ENCODE results near the gene C1orf116. TPM values are rescaled to one million over a fixed set of nuclear protein-coding genes. Genes with fewer than 3 reads are reported as not detected.

The C1orf116 gene
- total and polyA plus RNA-seq, 4 experiments from 2014 or later, result 0.14 TPM; not detected in 3

DNA sequence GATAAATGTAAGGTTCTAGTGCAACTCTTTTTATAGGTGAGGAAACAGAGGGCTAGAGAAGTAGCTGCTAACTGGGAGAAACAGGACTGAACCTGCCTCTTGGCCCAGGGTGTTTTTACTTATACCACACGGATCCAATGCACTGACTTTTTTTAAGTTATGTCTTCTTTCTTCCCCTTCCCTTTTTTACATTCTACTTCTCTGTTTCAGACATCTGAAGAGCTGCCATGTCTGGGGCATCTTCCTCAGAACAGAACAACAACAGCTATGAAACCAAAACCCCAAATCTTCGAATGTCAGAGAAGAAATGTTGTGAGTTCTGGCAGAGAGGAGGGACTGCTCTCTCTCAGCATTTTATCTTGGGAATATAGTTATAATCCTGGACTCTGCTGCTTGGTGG is 21.9 kb upstream of the C1orf116 start:
- POLR2A ChIA-PET (ENCODE audit: partially characterized antibody), result no interaction called here
- Histone ChIP-seq H3K9me3 (ENCODE audit: control insufficient read depth in 1 of 2, low read length in 2 of 2) (no peaks in the 10 kb centered on the region), H3K4me1 (ENCODE audit: insufficient read depth, low read length) (peaks cover 24% of the 10 kb centered on the region), H3K27me3 (ENCODE audit: insufficient read depth, low read length) (no peaks in the 10 kb centered on the region), H3K36me3 (ENCODE audit: insufficient read depth, low read length) (no peaks in the 10 kb centered on the region), H3K27ac (ENCODE audit: low read depth, low read length) (no peak overlapping the region), H3K4me3 (ENCODE audit: low read length in 2 of 2) (no peak overlapping the region)
- H3K27ac Mint-ChIP-seq, result peak overlapping the region in 6 of 7 donors; percentile 22 to 84 (median 53)
- CTCF ChIA-PET (ENCODE audit: partially characterized antibody), result interaction anchor here (0.9 to 1.4 kb wide), 2 partner anchors 20 to 22 kb away, joined by 3 to 4 read pairs; no protein-coding TSS in a partner anchor
- H3K9me3 Mint-ChIP-seq, result peaks cover 0 to 3% (median 0%) of the 10 kb centered on the region in 8 donors
- intact Hi-C loops (cut with micrococcal nuclease), result no loop called here
- peaks cover 19 to 47% (median 33%) of the 10 kb centered on the region in 4 donors for H3K4me1 Mint-ChIP-seq
- peaks cover 0 to 2% of the 10 kb centered on the region in 2 donors for H3K27me3 Mint-ChIP-seq
- peak overlapping the region in 5 of 8 donors; percentile 13 to 100 (median 94) for H3K4me3 Mint-ChIP-seq
- peaks cover 0 to 15% of the 10 kb centered on the region in 2 donors for H3K36me3 Mint-ChIP-seq
- no peak for DNase-seq

DNA sequence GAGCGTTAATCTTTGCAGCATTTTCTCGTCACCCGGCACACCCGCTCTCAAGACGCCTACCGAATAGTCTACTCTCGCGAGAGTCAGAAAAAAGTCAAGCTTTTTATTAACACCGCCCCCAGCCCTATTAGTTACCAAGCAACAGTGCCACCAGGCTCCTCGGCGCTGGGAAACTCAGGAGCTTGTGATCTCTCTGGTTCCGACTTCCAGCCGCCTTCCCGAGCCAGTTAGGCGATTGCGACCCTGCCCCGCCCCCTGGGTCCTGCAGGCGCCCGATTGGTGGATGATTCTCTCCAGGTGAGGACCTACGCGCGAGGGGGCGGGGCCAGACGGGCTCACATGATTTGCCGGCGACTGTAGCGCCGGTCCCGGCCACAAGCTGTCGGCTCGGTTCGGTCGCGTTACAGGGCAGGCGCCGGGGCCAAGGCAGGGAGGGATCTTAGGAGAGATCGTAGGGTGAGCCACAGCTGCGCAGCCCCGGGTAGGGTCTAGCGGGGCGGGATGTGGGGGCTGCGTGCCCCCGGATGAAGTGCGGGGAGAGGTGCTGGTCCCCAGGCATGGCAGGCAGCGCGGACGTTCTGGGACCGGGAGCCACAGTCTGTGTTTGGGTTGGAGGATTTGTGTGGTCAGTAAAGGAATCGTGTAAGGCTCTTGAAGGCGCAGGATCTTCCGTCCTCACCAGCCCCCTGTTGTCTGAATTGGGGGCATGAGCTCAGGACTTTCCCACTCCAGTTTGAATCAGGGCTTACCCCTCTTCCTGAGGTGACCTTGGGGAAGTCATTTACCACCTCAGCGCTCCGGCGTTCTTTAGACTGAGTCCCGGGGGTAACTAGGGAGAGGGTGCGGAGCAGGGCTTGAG is 20.6 kb upstream of the C1orf116 start, which contains the start of gene PFKFB2:
Gene PFKFB2, plus strand, starts transcription at position 365 of the 859 bp plus-strand sequence. CDS start 1,443 bp downstream, outside the sequence.
- CTCF ChIA-PET (ENCODE audit: partially characterized antibody), result interaction anchor here (0.8 to 1.8 kb wide), 9 partner anchors 21 to 403 kb away, joined by 3 to 9 read pairs (median 3); no protein-coding TSS in a partner anchor
- H3K4me1 ChIP-seq (ENCODE audit: insufficient read depth, low read length), result peaks cover 33% of the 10 kb centered on the region
- peak within 1 kb of the TSS; percentile 59 to 75 for H3K4me3 ChIP-seq (ENCODE audit: low read length in 2 of 2)
- intact Hi-C loops (cut with micrococcal nuclease), result no loop called here
- Mint-ChIP-seq H3K27me3 (peaks cover 0 to 2% of the 10 kb centered on the region in 2 donors), H3K27ac (peak within 1 kb of the TSS; percentile 89 to 99 (median 95)), H3K4me3 (peak within 1 kb of the TSS; percentile 94 to 100 (median 98)), H3K36me3 (peaks cover 0 to 25% of the 10 kb centered on the region in 2 donors), H3K9me3 (peaks cover 0 to 3% (median 0%) of the 10 kb centered on the region in 8 donors), H3K4me1 (peaks cover 25 to 58% (median 42%) of the 10 kb centered on the region in 4 donors)
- DNase-seq, result peak; percentile 93 to 96 (median 95)
- H3K36me3 ChIP-seq (ENCODE audit: insufficient read depth, low read length), result peaks cover 9% of the 10 kb centered on the region
- no peaks in the 10 kb centered on the region for H3K9me3 ChIP-seq (ENCODE audit: control insufficient read depth in 1 of 2, low read length in 2 of 2)
- H3K27me3 ChIP-seq (ENCODE audit: insufficient read depth, low read length), result no peaks in the 10 kb centered on the region
- peak within 1 kb of the TSS; percentile 52 for H3K27ac ChIP-seq (ENCODE audit: low read depth, low read length)
- POLR2A ChIA-PET (ENCODE audit: partially characterized antibody), result interaction anchor here (0.7 to 1.6 kb wide), 12 partner anchors 8 to 1931 kb away, joined by 3 to 11 read pairs (median 3); partner anchors contain the start of genes C1orf116, CD55 and RBBP5

DNA sequence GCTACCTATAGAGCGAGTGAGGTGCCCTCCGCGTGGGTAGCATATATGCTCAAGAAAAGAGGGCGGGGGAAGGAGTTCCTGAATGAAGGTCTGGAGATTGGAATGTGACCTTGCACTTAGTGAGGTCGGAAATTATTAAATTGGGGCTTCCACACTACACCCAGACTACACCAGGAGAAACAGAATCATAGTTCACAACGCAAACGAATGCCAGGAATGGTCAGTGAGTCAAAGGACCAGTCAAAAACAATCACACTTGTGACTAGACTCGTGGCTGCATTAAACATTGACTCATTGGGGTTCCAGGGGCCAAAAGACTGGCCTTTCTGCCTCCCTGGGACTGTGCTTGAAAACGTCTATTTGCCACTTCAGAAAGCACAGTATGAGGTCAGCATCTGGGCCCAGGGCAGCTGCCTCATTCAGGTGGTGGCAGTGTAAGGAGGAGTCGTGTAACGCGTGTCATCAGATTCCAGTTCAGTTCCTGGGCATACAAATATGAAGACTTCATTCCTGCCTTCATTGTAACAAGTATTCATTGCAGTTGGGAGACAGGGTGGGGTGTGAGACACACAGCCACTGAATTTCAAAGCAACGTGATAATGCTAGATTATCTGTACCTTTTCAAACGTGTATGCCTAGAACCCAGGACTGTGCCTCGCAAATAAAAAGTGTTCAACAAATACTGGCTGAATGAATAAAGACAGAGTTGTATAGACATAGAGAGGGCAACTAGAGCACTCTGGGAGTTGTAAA is 18.8 kb upstream of the C1orf116 start, which contains the start of gene YOD1:
Gene YOD1, minus strand, starts transcription at position 18 of the 753 bp plus-strand sequence. CDS start 178 bp downstream, outside the sequence.
- Mint-ChIP-seq H3K9me3 (peaks cover 0 to 3% (median 0%) of the 10 kb centered on the region in 8 donors), H3K4me1 (peaks cover 27 to 74% (median 53%) of the 10 kb centered on the region in 4 donors), H3K4me3 (peak within 1 kb of the TSS; percentile 94 to 100 (median 98)), H3K27me3 (peaks cover 0 to 2% of the 10 kb centered on the region in 2 donors), H3K36me3 (peaks cover 9 to 40% of the 10 kb centered on the region in 2 donors), H3K27ac (peak within 1 kb of the TSS; percentile 85 to 99 (median 96))
- H3K27me3 ChIP-seq (ENCODE audit: insufficient read depth, low read length), result no peaks in the 10 kb centered on the region
- peak within 1 kb of the TSS; percentile 79 for H3K27ac ChIP-seq (ENCODE audit: low read depth, low read length)
- no peaks in the 10 kb centered on the region for H3K9me3 ChIP-seq (ENCODE audit: control insufficient read depth in 1 of 2, low read length in 2 of 2)
- CTCF ChIA-PET (ENCODE audit: partially characterized antibody), result interaction anchor here (1.3 kb wide), 1 partner anchor 12 kb away, joined by 5 read pairs; no protein-coding TSS in a partner anchor
- intact Hi-C loops (cut with micrococcal nuclease), result no loop called here
- H3K4me1 ChIP-seq (ENCODE audit: insufficient read depth, low read length), result peaks cover 51% of the 10 kb centered on the region
- no peak for DNase-seq
- POLR2A ChIA-PET (ENCODE audit: partially characterized antibody), result interaction anchor here (1.8 kb wide), 1 partner anchor 270 kb away, joined by 8 read pairs; the partner anchor contains the start of gene CD55
- H3K4me3 ChIP-seq (ENCODE audit: low read length in 2 of 2), result peak within 1 kb of the TSS; percentile 63 to 85
- peaks cover 14% of the 10 kb centered on the region for H3K36me3 ChIP-seq (ENCODE audit: insufficient read depth, low read length)

DNA sequence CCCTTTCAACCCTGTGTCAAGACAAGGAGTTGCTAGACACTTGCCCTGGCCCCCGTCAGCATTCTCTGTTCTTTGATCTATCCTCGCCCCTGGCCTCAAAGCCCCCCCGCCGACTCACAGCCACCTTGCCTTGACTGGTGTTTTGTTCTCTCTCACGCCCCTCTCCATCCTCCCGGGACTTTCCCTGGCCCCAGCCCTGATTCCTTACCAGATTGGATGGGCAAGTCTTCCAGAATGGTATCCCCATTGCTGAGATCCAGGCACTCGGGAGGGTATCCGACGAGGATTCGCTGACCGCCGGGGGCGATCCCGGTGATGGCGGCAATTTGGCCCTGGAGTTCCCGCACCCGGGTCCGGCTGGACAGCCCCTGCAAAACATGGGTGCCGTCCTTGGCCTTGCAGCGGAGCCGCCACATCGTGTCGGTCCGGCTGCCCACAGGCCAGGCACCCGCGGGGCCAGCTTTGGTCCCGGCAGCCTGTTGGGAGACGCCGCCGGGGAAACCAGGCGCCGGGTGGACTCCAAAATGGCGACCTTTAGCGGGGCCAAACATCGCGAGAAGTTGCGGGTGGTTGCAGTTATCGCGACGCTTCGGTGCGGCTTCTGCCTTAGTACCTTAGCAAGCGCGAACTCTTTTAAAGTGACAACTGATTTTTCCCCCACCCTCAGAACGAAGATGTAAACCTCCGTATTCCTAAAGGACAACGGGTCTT is 18.1 kb upstream of the C1orf116 start:
- intact Hi-C loops (cut with micrococcal nuclease), result loop anchor here (1.0 kb wide), 2 partner anchors 27 to 355 kb away; no protein-coding TSS in a partner anchor
- peaks cover 14% of the 10 kb centered on the region for H3K36me3 ChIP-seq (ENCODE audit: insufficient read depth, low read length)
- H3K4me3 ChIP-seq (ENCODE audit: low read length in 2 of 2), result peak overlapping the region; percentile 63 to 85
- Mint-ChIP-seq H3K27ac (peak overlapping the region; percentile 85 to 99 (median 96)), H3K9me3 (peaks cover 0 to 3% (median 0%) of the 10 kb centered on the region in 8 donors), H3K4me3 (peak overlapping the region; percentile 94 to 100 (median 98)), H3K36me3 (peaks cover 11 to 48% of the 10 kb centered on the region in 2 donors), H3K27me3 (peaks cover 0 to 2% of the 10 kb centered on the region in 2 donors), H3K4me1 (peaks cover 30 to 80% (median 57%) of the 10 kb centered on the region in 4 donors)
- no peaks in the 10 kb centered on the region for H3K9me3 ChIP-seq (ENCODE audit: control insufficient read depth in 1 of 2, low read length in 2 of 2)
- DNase-seq, result peak; percentile 86 to 90 (median 88)
- no peaks in the 10 kb centered on the region for H3K27me3 ChIP-seq (ENCODE audit: insufficient read depth, low read length)
- CTCF ChIA-PET (ENCODE audit: partially characterized antibody), result interaction anchor here (0.6 to 4.8 kb wide), 17 partner anchors 8 to 355 kb away, joined by 3 to 62 read pairs (median 4); partner anchors contain the start of genes C1orf116 and FCAMR
- H3K27ac ChIP-seq (ENCODE audit: low read depth, low read length), result peak overlapping the region; percentile 79
- H3K4me1 ChIP-seq (ENCODE audit: insufficient read depth, low read length), result peaks cover 58% of the 10 kb centered on the region
- POLR2A ChIA-PET (ENCODE audit: partially characterized antibody), result interaction anchor here (0.6 to 1.8 kb wide), 5 partner anchors 9 to 354 kb away, joined by 3 to 8 read pairs (median 3); partner anchors contain the start of gene CD55

DNA sequence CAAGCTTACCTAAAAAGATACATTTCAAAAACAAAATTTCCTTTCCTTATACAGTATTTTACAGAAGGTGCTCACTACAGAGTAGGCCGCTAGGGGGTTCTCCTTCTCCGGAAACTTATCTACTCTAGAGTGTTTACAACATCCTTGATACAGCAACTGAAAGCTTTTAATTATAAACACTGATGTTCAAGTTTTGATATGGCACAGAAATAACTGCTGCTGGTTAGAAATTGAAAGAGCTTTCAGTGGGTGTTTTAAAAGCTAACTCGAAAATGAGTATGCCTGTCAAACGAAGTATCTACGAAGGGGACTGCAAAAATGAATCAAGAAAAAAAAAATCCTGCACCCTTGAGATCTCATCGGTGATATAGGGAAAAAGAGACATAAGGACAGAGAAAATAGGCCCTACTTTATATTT is 17.4 kb upstream of the C1orf116 start:
- peaks cover 32 to 83% (median 61%) of the 10 kb centered on the region in 4 donors for H3K4me1 Mint-ChIP-seq
- H3K36me3 Mint-ChIP-seq, result peaks cover 14 to 52% of the 10 kb centered on the region in 2 donors
- peak overlapping the region; percentile 63 to 85 for H3K4me3 ChIP-seq (ENCODE audit: low read length in 2 of 2)

More for the DNA sequence above, 17.4 kb upstream of the C1orf116 start:
- ChIA-PET CTCF (ENCODE audit: partially characterized antibody) (interaction anchor here (0.6 to 4.8 kb wide), 18 partner anchors 9 to 355 kb away, joined by 3 to 62 read pairs (median 4); partner anchors contain the start of genes C1orf116 and FCAMR), POLR2A (ENCODE audit: partially characterized antibody) (interaction anchor here (0.6 to 1.8 kb wide), 5 partner anchors 8 to 355 kb away, joined by 3 to 8 read pairs (median 3); partner anchors contain the start of gene CD55)
- peaks cover 0 to 2% of the 10 kb centered on the region in 2 donors for H3K27me3 Mint-ChIP-seq
- Histone ChIP-seq H3K36me3 (ENCODE audit: insufficient read depth, low read length) (peaks cover 14% of the 10 kb centered on the region), H3K27ac (ENCODE audit: low read depth, low read length) (peak overlapping the region; percentile 79), H3K27me3 (ENCODE audit: insufficient read depth, low read length) (no peaks in the 10 kb centered on the region), H3K9me3 (ENCODE audit: control insufficient read depth in 1 of 2, low read length in 2 of 2) (no peaks in the 10 kb centered on the region), H3K4me1 (ENCODE audit: insufficient read depth, low read length) (peaks cover 64% of the 10 kb centered on the region)
- peak; percentile 55 to 66 (median 61) for DNase-seq
- peak overlapping the region; percentile 84 to 99 (median 96) for H3K27ac Mint-ChIP-seq
- peak overlapping the region; percentile 94 to 100 (median 98) for H3K4me3 Mint-ChIP-seq
- intact Hi-C loops (cut with micrococcal nuclease), result loop anchor here (1.0 kb wide), 2 partner anchors 27 to 355 kb away; no protein-coding TSS in a partner anchor
- peaks cover 0 to 3% (median 0%) of the 10 kb centered on the region in 8 donors for H3K9me3 Mint-ChIP-seq
